Rectal smooth muscle tissue (tissue), 1 donor: Measurements from ENCODE around the gene PPBP.
"Not testable (repeated sequence)": the region's sequence is repeated elsewhere in the genome, so short reads cannot be mapped to it uniquely, and the experiment has no call there.

Experiments used
- H3K27ac ChIP-seq: one replicate; pipeline ENCODE4 v1.7.0; 2013; ENCODE audit warnings: low read depth, low read length, inconsistent platforms
- H3K27me3 ChIP-seq: one replicate; pipeline ENCODE4 v1.7.0; 2013; ENCODE audit warnings: low read length; ENCODE audit not compliant: control insufficient read depth, insufficient read depth
- H3K36me3 ChIP-seq: one replicate; pipeline ENCODE4 v1.7.0; 2013; ENCODE audit warnings: low read length; ENCODE audit not compliant: control insufficient read depth, insufficient read depth
- H3K4me1 ChIP-seq: one replicate; pipeline ENCODE4 v1.7.0; 2013; ENCODE audit warnings: low read length; ENCODE audit not compliant: control insufficient read depth, insufficient read depth
- H3K4me3 ChIP-seq: one replicate; pipeline ENCODE4 v1.7.0; 2013; ENCODE audit warnings: low read length
- H3K9ac ChIP-seq: one replicate; pipeline ENCODE4 v1.7.0; 2013; ENCODE audit warnings: low read length

Gene PPBP

DNA sequence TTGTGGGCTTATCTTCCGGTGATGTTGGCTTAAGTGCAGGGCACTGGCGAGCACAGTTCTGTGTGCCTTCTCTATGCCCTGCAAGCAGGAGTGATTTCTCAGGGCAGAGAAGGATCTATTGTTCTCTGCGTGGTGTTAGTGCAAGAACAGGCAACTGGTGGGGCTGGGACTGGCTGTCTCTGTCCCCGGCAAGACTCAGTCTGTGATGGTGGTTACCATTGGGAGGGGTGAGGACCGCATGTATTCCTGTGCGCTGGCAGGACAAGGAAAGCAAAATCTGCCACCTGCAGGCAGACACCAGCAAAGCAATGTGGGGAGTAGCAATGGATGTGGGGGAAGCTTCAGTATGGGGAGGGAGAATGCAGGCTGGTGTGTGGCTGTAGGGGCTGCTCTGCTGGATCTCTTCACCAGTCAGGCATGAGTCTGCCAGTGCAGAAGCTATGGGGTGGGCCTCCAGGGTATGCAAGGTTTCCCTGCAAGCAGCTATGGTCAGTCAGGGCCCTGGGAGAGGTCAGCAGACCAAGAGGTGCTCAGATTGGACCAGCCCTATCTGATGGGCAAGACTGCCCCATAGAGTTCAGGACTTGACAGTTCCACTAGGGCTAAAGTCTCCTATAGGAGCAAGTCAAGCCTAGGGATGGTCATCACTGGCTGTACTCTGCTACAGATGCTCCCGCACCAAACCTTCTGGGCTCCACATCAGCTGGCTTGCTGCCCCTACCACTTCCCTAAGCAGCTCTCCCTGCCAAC lies 23.0 kb downstream of the PPBP start:
- no peak overlapping the region for H3K9ac ChIP-seq
- H3K4me1 ChIP-seq = no peaks in the 10 kb centered on the region
- no peaks in the 10 kb centered on the region for H3K27me3 ChIP-seq
- H3K4me3 ChIP-seq = no peak overlapping the region
- H3K27ac ChIP-seq = no peak overlapping the region
- no peaks in the 10 kb centered on the region for H3K36me3 ChIP-seq

- Histone ChIP-seq H3K9ac (no peak overlapping the region), H3K4me1 (no peaks in the 10 kb centered on the region), H3K36me3 (no peaks in the 10 kb centered on the region), H3K27me3 (no peaks in the 10 kb centered on the region), H3K27ac (no peak overlapping the region), H3K4me3 (no peak overlapping the region)
Measured at GRCh38 chr4:73962724-73963123, 25.3 kb downstream of the PPBP start.

GRCh38 chr4:73959041-73959440 lies 28.9 kb downstream of the PPBP start:
- H3K36me3 ChIP-seq, H3K9ac ChIP-seq, H3K27me3 ChIP-seq, H3K27ac ChIP-seq, H3K4me1 ChIP-seq, H3K4me3 ChIP-seq: not testable (repeated sequence)

DNA sequence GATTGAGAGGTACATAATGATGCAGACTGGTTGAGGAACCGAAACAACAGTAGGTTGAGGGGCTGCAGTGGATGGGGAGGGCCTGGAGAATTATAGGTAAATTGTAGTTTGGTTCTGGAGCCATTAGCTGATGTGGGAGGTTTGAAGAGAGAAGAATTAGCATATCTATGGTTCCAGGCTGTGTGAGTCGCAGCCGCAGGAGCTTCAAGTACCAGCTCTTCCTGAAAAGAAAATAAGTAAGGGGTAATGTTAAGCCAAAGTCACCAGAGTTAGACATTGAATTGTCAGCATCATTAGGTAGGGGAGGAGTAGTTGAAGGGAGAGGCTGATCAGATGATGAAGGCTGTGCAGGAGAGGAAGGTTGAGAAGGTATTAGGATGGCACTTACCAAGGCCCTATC lies 35.6 kb downstream of the PPBP start:
- no peak overlapping the region for H3K27ac ChIP-seq
- H3K36me3 ChIP-seq = no peaks in the 10 kb centered on the region
- no peaks in the 10 kb centered on the region for H3K4me1 ChIP-seq
- H3K27me3 ChIP-seq = no peaks in the 10 kb centered on the region
- no peak overlapping the region for H3K4me3 ChIP-seq
- H3K9ac ChIP-seq = no peak overlapping the region

DNA sequence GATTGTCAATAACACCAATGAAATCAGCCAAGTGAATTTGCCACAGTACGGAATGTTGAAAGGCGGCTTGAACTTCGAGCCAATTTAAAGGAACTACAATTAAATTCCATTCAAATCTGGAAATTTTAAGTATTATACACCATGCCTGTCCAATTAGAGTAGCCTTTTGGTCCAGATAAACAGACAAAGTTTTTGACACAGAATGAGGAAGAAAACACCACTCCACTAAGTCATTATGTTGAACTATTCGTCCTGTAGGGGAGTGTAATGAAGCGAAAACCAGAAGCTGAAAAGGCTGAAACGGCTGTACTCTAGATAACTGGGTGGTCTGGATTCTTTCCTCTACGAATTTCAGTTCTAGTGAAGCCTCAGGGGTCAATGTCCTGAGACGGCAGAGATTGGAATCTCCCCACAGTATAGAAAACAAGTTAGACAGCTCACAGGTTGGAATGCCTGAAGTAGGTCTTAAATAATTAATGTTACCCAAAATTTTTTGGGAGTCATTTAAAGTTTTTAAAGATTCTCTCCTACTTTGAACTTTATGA lies 37.5 kb downstream of the PPBP start:
- not testable (repeated sequence) for H3K36me3 ChIP-seq, H3K27ac ChIP-seq, H3K27me3 ChIP-seq, H3K4me3 ChIP-seq, H3K4me1 ChIP-seq, H3K9ac ChIP-seq

DNA sequence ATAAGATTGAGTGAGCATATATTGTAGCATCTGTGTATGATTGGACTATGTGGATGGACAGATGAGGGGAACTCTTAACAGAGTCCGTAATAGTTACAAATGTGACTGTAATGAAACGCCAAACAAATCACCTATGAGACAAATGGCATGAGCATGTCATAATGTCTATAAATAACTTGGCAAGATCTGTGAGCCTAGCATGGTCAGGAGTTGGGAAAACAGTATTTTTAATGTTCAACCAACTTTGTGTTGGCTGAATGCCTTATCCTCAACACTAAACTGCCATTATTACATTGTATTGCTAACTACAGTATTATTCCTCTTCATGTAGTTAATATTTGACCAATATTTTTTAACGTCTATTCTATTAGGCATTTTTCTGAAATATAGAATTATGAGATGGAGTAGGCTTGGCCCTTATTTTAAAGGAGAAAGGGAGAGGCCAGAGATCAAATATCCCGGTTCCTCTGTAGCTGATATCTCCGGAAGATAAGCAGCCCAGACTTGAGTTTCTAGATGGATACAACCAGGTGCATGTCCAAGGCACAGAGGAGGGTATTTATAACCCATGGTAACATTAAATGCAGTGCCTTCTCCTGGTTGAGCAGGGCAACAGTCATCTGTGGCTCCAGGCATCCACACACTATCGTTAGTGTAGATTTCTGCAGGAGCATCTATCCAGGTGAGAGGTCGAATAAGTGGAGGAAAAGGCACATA lies 38.8 kb downstream of the PPBP start:
- Histone ChIP-seq H3K27ac (no peak overlapping the region), H3K36me3 (no peaks in the 10 kb centered on the region), H3K9ac (no peak overlapping the region), H3K27me3 (no peaks in the 10 kb centered on the region), H3K4me1 (no peaks in the 10 kb centered on the region), H3K4me3 (no peak overlapping the region)

DNA sequence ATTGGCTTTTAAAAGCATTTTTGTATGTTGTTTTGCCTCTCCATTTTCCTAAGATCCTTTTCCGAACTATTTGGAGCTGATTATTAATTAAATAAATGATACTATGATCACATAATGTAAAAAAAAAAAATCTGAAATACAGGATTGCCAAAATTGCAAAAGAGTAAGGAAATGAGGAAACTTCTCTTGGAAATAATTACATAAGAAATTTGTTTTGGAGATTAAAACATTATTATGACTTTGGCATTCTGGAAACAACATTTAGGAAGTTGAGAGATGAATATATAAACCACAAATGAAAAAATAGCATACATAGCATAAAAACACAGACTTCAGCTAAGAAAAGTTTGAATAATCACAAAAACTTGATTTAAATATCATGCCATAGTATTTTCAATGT lies 39.7 kb downstream of the PPBP start:
- no peaks in the 10 kb centered on the region for H3K4me1 ChIP-seq
- no peaks in the 10 kb centered on the region for H3K36me3 ChIP-seq
- H3K4me3 ChIP-seq = no peak overlapping the region
- no peaks in the 10 kb centered on the region for H3K27me3 ChIP-seq
- H3K9ac ChIP-seq = no peak overlapping the region
- no peak overlapping the region for H3K27ac ChIP-seq

- H3K36me3 ChIP-seq = no peaks in the 10 kb centered on the region
- H3K27me3 ChIP-seq = no peaks in the 10 kb centered on the region
- no peak overlapping the region for H3K9ac ChIP-seq
- H3K4me3 ChIP-seq = no peak overlapping the region
- no peaks in the 10 kb centered on the region for H3K4me1 ChIP-seq
- H3K27ac ChIP-seq = no peak overlapping the region
Measured at GRCh38 chr4:73947239-73947985, 40.6 kb downstream of the PPBP start.

DNA sequence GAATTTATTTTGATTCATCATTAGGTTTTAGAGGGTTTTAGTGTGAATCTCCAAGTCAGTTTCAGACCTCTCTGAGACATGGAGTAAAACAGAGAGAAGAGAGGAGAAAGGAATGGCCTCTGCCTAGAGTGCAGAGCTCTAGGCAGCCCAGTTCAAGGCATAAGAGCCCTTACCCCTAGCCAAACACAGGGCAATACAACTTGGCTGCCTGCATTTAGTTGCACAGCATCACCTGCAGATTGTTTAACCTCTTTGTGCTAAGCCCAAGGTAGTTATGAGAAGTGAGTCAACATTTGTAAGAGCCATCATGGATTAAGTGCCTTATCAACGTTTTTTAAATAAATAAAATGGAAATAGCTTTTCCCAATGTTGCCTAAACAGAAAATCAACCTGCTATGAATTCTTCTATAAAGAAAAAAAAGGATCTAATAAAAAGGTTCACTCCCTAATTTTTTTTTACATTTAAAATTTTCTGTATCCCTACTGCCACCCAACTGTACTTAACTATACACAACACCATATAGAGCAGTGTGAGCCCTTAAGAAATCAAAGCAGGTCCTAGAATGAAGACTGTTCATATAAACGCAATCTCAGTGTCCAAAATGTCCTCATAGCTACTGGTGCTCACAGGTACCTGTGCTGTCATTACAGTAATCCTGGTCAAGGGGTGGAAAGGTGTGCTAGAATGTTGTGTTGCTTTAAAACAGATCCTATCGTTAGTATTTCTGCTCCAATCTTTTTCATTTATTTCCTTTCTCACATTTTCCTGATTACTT lies 42.1 kb downstream of the PPBP start:
- no peaks in the 10 kb centered on the region for H3K27me3 ChIP-seq
- no peak overlapping the region for H3K27ac ChIP-seq
- H3K4me3 ChIP-seq = no peak overlapping the region
- no peaks in the 10 kb centered on the region for H3K36me3 ChIP-seq
- H3K9ac ChIP-seq = no peak overlapping the region
- H3K4me1 ChIP-seq = no peaks in the 10 kb centered on the region

GRCh38 chr4:73945140-73945539 lies 42.9 kb downstream of the PPBP start:
- Histone ChIP-seq H3K27me3 (no peaks in the 10 kb centered on the region), H3K27ac (no peak overlapping the region), H3K36me3 (no peaks in the 10 kb centered on the region)

DNA sequence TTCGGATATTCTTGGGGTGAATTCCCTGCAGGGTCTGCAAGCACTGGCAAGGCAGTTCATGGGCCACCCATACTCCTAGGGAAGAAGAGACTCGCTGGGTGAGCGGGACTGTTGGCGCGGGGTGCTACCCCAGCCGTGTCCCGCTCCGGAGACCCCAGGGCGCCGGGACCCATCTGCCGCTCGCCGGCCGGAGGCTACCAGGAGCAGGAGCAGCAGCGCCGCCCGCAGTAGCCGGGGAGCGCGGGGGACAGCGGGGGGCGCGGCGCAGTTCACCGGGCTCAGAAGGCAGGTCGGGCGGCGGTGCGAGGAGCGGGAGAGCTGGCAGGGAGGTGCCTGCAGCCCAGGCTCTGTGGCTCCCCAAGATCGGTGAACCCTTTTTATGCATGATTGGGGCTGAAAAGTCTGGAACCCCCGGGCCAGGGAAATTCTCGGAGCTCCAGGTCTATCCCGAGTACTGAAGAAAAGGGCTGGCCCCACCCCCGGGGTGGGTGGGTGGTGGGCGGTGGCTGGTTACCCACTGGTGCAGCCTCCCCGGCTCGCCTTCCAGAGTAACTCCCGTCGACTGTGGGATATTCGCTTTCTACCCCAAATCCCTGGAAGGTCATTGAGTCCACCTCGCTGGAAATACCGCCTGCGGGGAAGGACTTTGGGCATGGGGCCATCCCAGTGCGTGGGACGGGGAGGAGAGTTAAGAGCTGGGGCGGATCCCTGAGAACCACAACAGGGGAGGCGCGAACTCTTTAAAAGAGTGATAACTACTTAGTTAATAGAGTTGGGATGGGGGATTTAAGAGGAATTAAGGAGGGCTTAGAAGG lies 43.7 kb downstream of the PPBP start:
- Histone ChIP-seq H3K4me3 (peak overlapping the region; percentile 22), H3K36me3 (no peaks in the 10 kb centered on the region), H3K27me3 (no peaks in the 10 kb centered on the region), H3K27ac (no peak overlapping the region), H3K4me1 (no peaks in the 10 kb centered on the region), H3K9ac (no peak overlapping the region)

More at GRCh38 chr4:73945140-73945539, 42.9 kb downstream of the PPBP start:
- Histone ChIP-seq H3K4me3 (no peak overlapping the region), H3K4me1 (no peaks in the 10 kb centered on the region), H3K9ac (no peak overlapping the region)
